NCI-H345 (cell line): ENCODE results near the gene EVA1C.
"Not testable (repeated sequence)": the region's sequence is repeated elsewhere in the genome, so short reads cannot be mapped to it uniquely, and the experiment has no call there.

ENCODE experiments used
- DNase-seq: peaks from one replicate; lab custom pipeline; 2025; lab: John Stamatoyannopoulos, UW

EVA1C gene

DNA sequence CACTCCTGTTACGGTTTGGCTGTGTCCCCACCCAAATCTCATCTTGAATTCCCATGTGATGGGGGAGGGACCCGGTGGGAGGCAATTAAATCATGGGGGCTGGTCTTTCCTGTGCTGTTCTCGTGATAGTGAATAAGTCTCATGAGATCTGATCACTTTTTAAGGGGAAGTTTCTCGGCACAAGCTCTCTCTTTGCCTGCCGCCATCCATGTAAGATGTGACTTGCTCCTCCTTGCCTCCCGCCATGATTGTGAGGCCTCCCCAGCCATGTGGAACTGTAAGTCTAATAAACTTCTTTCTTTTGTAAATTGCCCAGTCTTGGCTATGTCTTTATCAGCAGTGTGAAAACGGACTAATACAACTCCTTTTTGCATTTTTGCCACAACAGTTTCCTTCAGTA is 118.3 kb downstream of the EVA1C start:
- not testable (repeated sequence) for DNase-seq

DNA sequence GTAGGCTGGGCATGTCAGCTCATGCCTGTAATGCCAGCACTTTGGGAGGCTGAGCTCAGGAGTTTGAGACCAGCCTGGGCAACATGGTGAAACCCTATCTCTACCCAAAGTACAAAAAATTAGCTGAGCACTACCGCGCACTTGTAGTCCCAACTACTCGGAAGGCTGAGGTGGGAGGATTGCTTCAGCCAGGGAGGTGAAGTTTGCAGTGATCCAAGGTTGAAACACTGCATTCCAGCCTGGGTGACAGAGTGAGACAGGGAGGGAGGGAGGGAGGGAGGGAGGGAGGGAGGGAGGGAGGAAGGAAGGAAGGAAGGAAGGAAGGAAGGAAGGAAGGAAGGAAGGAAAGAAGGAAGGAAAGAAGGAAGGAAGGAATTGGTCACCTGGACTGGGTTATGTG is 119.1 kb downstream of the EVA1C start:
- DNase-seq = not testable (repeated sequence)

- DNase-seq = no peak
Observed at GRCh38 chr21:32532636-32533035, 120.1 kb downstream of the EVA1C start.

DNA sequence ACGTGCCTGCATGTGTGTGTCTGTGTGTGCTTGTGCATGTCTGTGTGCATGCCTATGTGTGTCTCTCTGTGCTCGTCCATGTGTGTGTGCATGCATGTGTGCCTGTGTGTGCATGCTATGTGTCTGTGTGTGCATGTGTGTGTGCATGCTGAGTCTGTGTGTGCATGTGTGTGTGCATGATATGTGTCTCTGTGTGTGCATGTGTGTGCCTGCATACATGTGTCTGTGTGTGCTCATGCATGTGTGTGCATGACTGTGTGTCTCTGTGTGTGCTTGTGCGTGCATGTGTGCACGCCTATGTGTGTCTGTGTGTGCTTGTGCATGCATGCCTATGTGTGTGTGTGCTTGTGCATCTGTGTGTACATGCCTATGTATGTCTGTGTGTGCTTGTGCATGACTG is 120.5 kb downstream of the EVA1C start:
- no peak for DNase-seq

DNA sequence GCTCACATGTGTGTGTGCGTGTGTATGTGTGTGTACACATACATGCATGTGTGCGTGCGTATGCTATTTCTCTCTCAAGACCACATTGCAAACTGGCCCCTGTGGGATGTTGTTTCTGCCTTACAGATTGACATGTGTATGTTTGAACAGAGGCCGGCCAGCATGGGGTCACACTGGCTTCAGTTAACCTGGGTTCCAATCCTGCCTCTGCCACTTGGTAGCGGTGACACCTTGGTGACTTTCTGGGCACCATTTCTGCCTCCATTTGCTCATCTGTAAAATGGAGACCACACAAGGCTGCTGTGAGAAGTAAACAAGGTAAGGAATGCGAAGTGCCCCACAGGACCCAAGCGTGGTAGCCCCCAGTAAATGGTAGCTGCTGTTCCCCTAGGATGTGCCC is 121.1 kb downstream of the EVA1C start:
- DNase-seq = no peak

- DNase-seq = no peak
Observed at GRCh38 chr21:32534113-32534512, 121.6 kb downstream of the EVA1C start.

DNA sequence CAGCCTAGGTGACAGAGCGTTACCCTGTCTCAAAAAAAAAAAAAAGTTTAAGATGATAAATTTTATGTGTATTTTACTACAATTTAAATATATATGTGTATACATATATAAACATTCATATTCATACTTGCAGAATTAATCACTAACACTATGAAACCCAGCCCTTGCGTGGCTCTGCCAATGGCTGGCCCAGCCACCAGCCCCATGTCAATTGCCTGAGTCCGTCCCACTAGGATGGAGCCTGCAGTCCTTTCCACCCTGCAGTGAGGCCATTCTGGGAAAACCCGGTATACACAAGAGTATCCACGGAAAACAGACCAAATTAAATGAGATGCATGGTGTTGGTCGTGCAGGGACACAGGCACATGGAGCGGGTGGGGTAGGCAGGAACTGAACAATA is 123.1 kb downstream of the EVA1C start:
- no peak for DNase-seq

GRCh38 chr21:32537569-32537881 is 125.0 kb downstream of the EVA1C start:
- DNase-seq = no peak

DNA sequence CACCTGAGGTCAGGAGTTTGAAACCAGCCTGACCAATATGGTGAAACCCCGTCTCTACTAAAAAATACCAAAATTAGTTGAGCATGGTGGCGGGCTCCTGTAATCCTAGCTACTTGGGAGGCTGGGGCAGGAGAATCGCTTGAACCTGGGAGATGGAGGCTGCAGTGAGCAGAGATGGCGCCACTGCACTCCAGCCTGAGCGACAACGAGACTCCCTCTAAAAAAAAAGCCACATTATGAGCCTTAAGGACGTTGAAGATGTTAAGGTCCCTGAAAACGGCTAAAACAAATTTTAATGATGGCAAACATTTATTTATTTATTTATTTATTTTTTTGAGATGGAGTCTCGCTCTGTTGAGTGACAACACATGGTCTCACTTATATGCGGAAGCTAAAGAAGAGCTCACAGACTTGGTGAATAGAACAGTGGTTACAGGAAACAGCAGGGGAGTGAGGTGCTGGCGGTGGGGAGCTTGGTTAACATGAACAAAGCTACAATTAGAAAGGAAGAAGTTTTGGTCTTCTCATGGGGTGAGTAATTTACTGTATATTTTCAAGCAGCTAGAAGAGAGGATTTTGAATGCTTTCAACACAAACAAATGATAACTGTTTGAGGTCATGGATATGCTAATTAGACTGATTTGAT is 125.8 kb downstream of the EVA1C start:
- DNase-seq = no peak

DNA sequence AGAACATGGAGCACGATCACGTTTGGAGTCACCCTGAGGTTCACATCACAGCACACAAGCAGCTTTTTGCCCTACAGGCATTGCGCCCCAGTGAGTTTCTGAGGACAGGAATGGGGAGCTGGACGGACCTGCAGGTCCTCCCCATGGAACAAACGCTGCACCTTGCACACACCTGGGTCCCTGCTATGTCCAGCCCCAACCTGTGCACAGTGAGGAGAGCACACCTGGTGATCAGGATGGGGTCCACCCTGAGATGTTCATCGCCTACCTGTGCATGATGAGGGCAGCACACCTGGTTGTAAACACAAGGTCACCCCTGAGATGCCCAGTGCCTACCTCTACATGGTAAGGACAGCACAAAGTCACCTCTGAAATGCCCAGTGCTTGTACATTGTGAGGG is 126.9 kb downstream of the EVA1C start:
- no peak for DNase-seq

DNA sequence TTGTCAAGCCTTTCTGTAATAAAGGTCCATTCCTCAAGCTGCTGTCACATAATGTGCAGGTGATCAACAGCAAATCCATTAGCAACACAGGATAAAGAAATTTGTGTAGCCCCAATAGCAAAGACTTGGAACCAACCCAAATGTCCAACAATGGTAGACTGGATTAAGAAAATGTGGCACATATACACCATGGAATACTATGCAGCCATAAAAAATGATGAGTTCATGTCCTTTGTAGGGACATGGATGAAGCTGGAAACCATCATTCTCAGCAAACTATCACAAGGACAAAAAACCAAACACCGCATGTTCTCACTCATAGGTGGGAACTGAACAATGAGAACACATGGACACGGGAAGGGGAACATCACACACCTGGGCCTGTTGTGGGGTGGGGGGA is 130.6 kb downstream of the EVA1C start:
- DNase-seq = not testable (repeated sequence)

DNA sequence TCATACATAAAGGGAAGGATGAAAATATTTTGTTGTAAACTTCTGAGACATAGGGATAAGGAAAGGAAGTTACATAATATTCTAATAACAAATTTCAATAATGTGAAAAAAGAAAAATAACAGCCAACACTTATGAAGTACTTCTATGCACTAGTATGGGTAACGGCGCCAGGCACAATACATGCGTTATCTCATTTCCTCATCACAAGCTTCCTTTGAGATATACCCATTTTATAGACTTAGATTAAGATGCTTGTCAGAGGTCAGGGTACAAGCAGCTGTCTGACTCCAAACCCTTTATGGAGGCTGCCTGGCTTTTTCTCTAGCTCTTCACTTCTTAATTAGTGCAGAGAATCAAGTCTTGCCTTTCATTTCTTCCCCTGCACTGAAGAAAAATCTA is 131.5 kb downstream of the EVA1C start:
- no peak for DNase-seq

GRCh38 chr21:32544697-32545096 is 132.2 kb downstream of the EVA1C start:
- no peak for DNase-seq

DNA sequence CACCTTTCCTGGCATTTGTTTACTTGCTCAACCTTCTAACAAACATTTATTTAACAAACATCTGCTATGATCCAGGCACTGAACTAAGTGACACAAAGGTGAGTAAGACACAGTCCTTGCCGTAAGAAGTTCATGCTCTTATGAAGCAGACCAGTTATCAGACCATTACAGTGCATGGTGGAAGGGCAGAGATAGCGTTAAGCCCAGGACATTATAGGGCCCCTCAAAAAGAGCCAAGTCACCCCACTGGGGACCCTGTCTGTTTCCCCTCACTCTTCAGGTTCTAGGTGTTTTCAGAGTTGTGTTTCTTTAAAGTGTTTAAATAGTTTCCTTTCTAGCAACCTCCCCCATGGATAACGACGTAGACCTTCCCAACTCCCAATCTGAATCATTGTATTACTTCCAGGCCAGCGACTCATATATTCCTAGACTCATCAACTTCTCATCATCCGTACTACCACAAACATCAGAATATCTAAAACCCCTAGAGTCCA is 133.5 kb downstream of the EVA1C start:
- no peak for DNase-seq

DNA sequence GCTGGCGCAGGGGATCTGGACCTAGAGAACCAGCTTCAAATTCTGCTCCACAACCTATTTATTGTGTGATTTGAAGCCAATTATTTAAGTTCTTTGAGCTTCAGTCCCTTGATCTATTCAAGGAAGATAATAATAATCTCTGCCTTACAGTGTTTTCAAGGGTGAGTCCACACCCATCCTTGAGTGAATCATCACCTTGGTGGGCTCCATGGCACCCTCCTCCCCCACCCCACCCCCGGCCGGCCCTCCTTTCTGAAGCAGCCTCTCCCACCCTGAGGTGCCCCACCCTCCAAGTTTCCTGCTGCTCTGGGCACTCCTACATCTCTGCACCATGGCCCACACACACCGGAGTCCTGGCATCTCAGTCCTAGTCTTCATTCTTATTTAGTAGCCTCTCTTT is 134.5 kb downstream of the EVA1C start:
- no peak for DNase-seq

DNA sequence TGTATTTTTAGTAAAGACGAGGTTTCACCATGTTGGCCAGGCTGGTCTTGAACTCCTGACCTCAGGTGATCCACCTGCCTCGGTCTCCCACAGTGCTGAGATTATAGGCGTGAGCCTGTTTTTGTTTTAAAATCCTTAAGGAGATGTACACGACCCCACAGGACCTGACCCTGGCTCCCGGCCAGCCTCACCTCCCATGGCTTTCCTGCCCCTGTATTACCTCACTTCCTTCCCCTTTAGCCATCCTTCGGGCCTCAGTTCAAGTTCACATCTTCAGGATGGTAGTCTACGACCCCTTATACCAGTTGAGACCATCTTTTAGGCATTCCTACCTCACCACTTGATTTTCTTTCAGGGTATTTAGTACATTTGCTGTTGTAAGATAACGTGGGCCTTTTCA is 136.5 kb downstream of the EVA1C start:
- no peak for DNase-seq

GRCh38 chr21:32549440-32549839 is 136.9 kb downstream of the EVA1C start:
- DNase-seq = no peak

DNA sequence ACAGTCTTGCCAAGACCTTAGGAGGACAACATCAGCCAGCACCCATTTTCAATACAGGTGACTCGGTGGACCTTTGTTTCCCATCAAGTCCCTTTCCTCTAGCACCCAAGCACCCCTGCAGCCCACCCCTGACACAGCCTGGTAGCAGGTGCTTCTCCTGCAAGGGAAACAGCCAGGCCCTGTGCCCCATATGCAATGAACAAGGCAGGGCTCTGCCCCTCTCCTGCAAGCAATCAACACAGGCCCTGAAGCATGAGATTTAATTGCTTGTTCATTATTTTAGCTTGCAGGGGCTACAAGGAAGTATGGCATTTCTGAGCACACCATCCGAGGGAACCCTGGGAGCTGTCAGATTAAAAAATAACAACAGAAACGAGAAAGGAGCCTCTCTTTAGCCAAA is 137.4 kb downstream of the EVA1C start:
- no peak for DNase-seq

DNA sequence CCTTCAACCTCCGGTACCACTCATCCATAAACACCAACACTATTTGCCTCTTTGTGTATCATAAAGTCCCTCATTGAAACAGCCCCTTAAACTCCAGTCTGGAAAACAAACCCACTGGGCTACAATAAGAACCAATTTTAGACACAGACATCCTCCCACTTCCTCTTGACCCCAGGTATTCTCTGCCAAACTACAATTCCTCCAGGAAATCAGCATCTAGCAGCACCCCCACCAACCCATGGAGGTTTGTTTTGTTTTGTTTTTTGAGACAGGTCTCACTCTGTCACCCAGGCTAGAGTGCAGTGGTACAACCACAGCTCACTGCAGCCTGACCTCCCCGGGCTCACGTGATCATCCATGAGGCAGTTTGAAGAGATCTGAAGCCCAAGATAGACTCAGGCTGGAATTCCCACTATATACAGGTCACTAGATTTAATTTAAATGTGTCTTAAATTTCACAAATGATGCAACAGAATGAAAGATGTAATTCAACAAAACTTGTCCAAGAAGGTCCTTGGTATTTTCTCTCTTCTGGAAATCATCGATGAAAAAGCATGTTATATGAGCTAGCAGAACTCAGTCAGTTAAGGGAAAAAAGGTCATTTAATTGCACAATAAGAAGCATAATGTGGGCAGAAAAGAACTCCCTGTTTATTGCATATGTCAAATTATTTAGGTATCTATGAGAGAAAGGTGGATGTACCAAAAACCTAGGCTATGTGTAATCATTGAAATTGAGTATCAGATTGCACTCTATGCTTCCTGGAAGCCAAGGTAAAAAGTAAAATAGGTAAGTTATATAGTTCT is 142.5 kb downstream of the EVA1C start:
- no peak for DNase-seq

DNA sequence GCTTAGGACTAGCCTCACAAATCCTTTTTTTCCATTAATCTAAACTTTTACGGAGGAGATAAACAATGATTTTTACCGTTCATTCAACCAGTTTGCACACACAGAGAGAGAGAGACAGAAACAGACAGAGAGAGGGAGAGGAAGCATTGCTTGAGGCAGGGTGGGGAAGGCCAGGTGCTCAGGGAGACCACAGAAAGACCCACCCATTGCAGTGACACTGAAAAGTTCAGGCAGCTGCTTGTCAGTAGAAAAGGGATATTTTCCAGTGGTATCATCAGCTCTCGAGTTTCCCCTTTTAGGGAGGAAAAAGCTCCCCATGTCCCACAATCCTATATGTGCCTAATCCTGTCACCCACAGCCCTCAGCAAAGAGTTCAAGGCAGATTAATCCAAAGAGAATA is 145.6 kb downstream of the EVA1C start:
- DNase-seq = no peak

- no peak for DNase-seq
Observed at GRCh38 chr21:32559006-32559610, 146.6 kb downstream of the EVA1C start.

- DNase-seq = no peak
Observed at GRCh38 chr21:32560896-32561295, 148.4 kb downstream of the EVA1C start.

DNA sequence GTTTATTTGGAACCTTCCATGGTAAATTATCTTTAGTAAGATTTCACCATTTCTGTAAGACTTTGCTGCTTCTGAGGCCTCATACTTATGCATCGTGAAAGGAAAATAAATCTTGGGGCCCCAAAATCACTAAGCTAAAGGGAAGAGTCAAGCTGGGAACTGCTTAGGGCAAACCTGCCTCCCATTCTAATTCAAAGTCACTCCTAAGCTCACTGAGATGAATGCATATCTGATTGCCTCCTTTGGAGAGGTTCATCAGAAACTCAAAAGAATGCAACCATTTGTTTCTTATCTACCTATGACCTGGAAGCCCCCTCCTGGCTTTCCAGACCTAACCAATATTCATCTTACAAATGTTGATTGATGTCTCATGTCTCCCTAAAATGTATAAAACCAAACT is 149.0 kb downstream of the EVA1C start:
- DNase-seq = not testable (repeated sequence)
